HepG2 (cell line): ENCODE data around the gene MIX23. TPM values are rescaled to one million over a fixed set of nuclear protein-coding genes. Genes with fewer than 3 reads are reported as not detected.

Experiments
- AKAP8 ChIP-seq: sonication (generic); formaldehyde crosslinking; IDR thresholded peaks from 2 replicates; pipeline ENCODE4 v1.5.1; 2020; ENCODE audit warnings: mild to moderate bottlenecking, missing genetic modification reagents
- GTF3A ChIP-seq: sonication (generic); formaldehyde crosslinking; conservative IDR thresholded peaks from 2 replicates; pipeline ENCODE4 v1.4.0; 2020; ENCODE audit warnings: mild to moderate bottlenecking, missing genetic modification reagents
- NR0B2 ChIP-seq: sonication (generic); formaldehyde crosslinking; IDR thresholded peaks from 2 replicates; pipeline ENCODE4 v1.4.0; 2020; ENCODE audit warnings: mild to moderate bottlenecking, missing genetic modification reagents
- PRDM15 ChIP-seq: sonication (generic); formaldehyde crosslinking; IDR thresholded peaks from 2 replicates; pipeline ENCODE4 v1.4.0; 2020; ENCODE audit warnings: missing genetic modification reagents
- SIX1 ChIP-seq: sonication (generic); formaldehyde crosslinking; IDR thresholded peaks from 2 replicates; pipeline ENCODE4 v1.4.0; 2020; ENCODE audit warnings: missing genetic modification reagents, borderline replicate concordance
- SMARCE1 ChIP-seq: fragments of 450-650 bp; IDR thresholded peaks from 2 replicates; pipeline ENCODE4 v1.6.1; 2017; ENCODE audit warnings: borderline replicate concordance
- SOX5 ChIP-seq: IDR thresholded peaks from 2 replicates; pipeline ENCODE4 v1.6.1; 2016; ENCODE audit warnings: borderline replicate concordance
- ZFP41 ChIP-seq: sonication (generic); formaldehyde crosslinking; IDR thresholded peaks from 2 replicates; pipeline ENCODE4 v1.4.0; 2020; ENCODE audit warnings: mild to moderate bottlenecking, missing genetic modification reagents, borderline replicate concordance
- ZNF138 ChIP-seq: sonication (generic); formaldehyde crosslinking; IDR thresholded peaks from 2 replicates; pipeline ENCODE4 v1.5.0; 2020; ENCODE audit warnings: mild to moderate bottlenecking, low read depth, missing genetic modification reagents
- ZNF18 ChIP-seq: sonication (generic); formaldehyde crosslinking; IDR thresholded peaks from 2 replicates; pipeline ENCODE4 v1.8.0; 2022; ENCODE audit warnings: mild to moderate bottlenecking, missing genetic modification reagents; ENCODE audit not compliant: insufficient replicate concordance
- ZNF256 ChIP-seq: sonication (generic); formaldehyde crosslinking; conservative IDR thresholded peaks from 2 replicates; pipeline ENCODE4 v1.4.0; 2020; ENCODE audit warnings: missing genetic modification reagents
- ZNF850 ChIP-seq: sonication (generic); formaldehyde crosslinking; conservative IDR thresholded peaks from 2 replicates; pipeline ENCODE4 v1.9.0; 2021; ENCODE audit warnings: mild to moderate bottlenecking, missing genetic modification reagents
- ZSCAN21 ChIP-seq: sonication (generic); formaldehyde crosslinking; IDR thresholded peaks from 2 replicates; pipeline ENCODE4 v1.8.0; 2022; ENCODE audit warnings: mild to moderate bottlenecking, missing genetic modification reagents, moderate library complexity, borderline replicate concordance
- polyA plus RNA-seq, 8 experiments: library from polyadenylated mRNA; depleted of rRNA in 3 of 8; stranded (reverse) in 7 of 8; unstranded in 1 of 8; fragments of >200 nt; fragmentation: Illumina TruSeq in 4 of 8; extraction: Trizol in 4 of 8; gene quantifications; 2 replicates each; pipeline versions ENCODE4 v1.2.1 to v1.2.3, GENCODE V29; 2011 to 2016; ENCODE audit warnings: low read depth in 4 of 8, missing spikeins in 1 of 8, mixed read lengths in 1 of 8; ENCODE audit not compliant: insufficient read depth in 1 of 8
- total RNA-seq, 5 experiments: library from RNA; depleted of rRNA; stranded (reverse); fragments of >200 nt; fragmentation: Illumina TruSeq; extraction: Trizol; gene quantifications; 2 replicates each; pipeline ENCODE4 v1.2.3, GENCODE V29; 2016; ENCODE audit warnings: low read depth in 1 of 5

MIX23 gene
- total and polyA plus RNA-seq, 2 of the 13 experiments (the other 11 are each of a cell fraction or from before 2014, with no cell fraction given), result 20.0 to 152 TPM

- TF ChIP-seq PRDM15 (peak; percentile 82), NR0B2 (CRISPR knock-in tag) (peak; percentile 67; the same call in 1 of the 2 replicates), GTF3A (CRISPR knock-in tag) (0 out of 2 replicates have a peak, but pooled peaks have one; percentile 49), SIX1 (CRISPR knock-in tag) (no peak), ZNF18 (CRISPR knock-in tag) (peak; percentile 84), ZNF256 (CRISPR knock-in tag) (0 out of 2 replicates have a peak, but pooled peaks have one; percentile 39), AKAP8 (CRISPR knock-in tag) (peak; percentile 85; the same call in 1 of the 2 replicates), ZSCAN21 (peak; percentile 87; the same call in 1 of the 2 replicates), SMARCE1 (no peak), SOX5 (CRISPR knock-in tag) (peak; percentile 71), ZNF138 (0 out of 2 replicates have a peak, but pooled peaks have one; percentile 69), ZFP41 (CRISPR knock-in tag) (no peak), ZNF850 (CRISPR knock-in tag) (no peak)
These were observed 1.0 kb upstream of the MIX23 start, which contains the start of gene FAM162A (continued) for GRCh38 chr3:122383771-122384697.
